DOHH2 (cell line): Measurements from ENCODE around the gene NF1.
A peak's percentile ranks its signal among the peaks of the same experiment; 100 is the strongest.

Experiments
- H3F3A ChIP-seq: fragments of 200-600 bp; sonication (generic), shearing (Covaris generic); 2 replicates; pipeline ENCODE4 v1.6.0; 2016; ENCODE audit warnings: antibody characterized with exemption, mild to moderate bottlenecking; ENCODE audit not compliant: control insufficient read depth, insufficient read depth
- H3K27ac ChIP-seq: fragments of 200-600 bp; sonication (generic); 2 replicates; pipeline ENCODE4 v1.5.1; 2014; ENCODE audit warnings: low read depth, mild to moderate bottlenecking, low read length, moderate library complexity
- H3K27me3 ChIP-seq: fragments of 200-600 bp; sonication (generic); 2 replicates; pipeline ENCODE4 v1.6.1; 2014; ENCODE audit warnings: mild to moderate bottlenecking, low read length, mixed read lengths; ENCODE audit not compliant: control insufficient read depth
- H3K36me3 ChIP-seq: fragments of 200-600 bp; sonication (generic); 2 replicates; pipeline ENCODE4 v1.6.1; 2014; ENCODE audit warnings: mild to moderate bottlenecking, low read length, moderate library complexity, mixed read lengths; ENCODE audit not compliant: control insufficient read depth
- H3K4me1 ChIP-seq: fragments of 200-600 bp; sonication (generic); 2 replicates; pipeline ENCODE4 v1.6.1; 2014; ENCODE audit warnings: mild to moderate bottlenecking, low read length, mixed read lengths; ENCODE audit not compliant: control insufficient read depth
- H3K4me2 ChIP-seq: fragments of 200-600 bp; sonication (generic); 2 replicates; pipeline ENCODE4 v1.6.0; 2014; ENCODE audit warnings: mild to moderate bottlenecking, low read length, moderate library complexity
- H3K4me3 ChIP-seq: fragments of 200-600 bp; sonication (generic); 2 replicates; pipeline ENCODE4 v1.5.1; 2014; ENCODE audit warnings: mild to moderate bottlenecking, low read length, mixed read lengths
- H3K79me2 ChIP-seq: fragments of 200-600 bp; sonication (generic); 2 replicates; pipeline ENCODE4 v1.6.1; 2014; ENCODE audit warnings: mild to moderate bottlenecking, low read length, mixed read lengths; ENCODE audit not compliant: control insufficient read depth
- H3K9me2 ChIP-seq: fragments of 200-600 bp; sonication (generic); replicated peaks from 2 replicates; pipeline ENCODE4 v1.6.1; 2014; ENCODE audit warnings: mild to moderate bottlenecking, low read length, mixed read lengths; ENCODE audit not compliant: control insufficient read depth
- H3K9me3 ChIP-seq: fragments of 200-600 bp; sonication (generic); 2 replicates; pipeline ENCODE4 v1.6.1; 2014; ENCODE audit warnings: antibody characterized with exemption, low read length, mixed read lengths; ENCODE audit not compliant: control insufficient read depth, insufficient read depth
- H4K20me1 ChIP-seq: fragments of 200-600 bp; sonication (generic); 2 replicates; pipeline ENCODE4 v1.6.0; 2014; ENCODE audit warnings: low read depth, mild to moderate bottlenecking, antibody characterized with exemption, low read length, moderate library complexity; ENCODE audit not compliant: control insufficient read depth, insufficient read depth
- CTCF ChIP-seq: fragments of 200-600 bp; sonication (generic); IDR thresholded peaks from one replicate; pipeline ENCODE4 v1.5.1; 2014; ENCODE audit warnings: antibody characterized with exemption, mild to moderate bottlenecking, low read depth, low read length; ENCODE audit not compliant: poor library complexity, severe bottlenecking
- EZH2phosphoT487 ChIP-seq: fragments of 200-600 bp; sonication (generic); IDR thresholded peaks from 2 replicates; pipeline ENCODE4 v1.6.1; 2017; ENCODE audit warnings: borderline replicate concordance, mild to moderate bottlenecking, antibody characterized with exemption, low read length, moderate library complexity, mixed read lengths

Gene NF1

GRCh38 chr17:31414550-31414918 is 319.8 kb downstream of the NF1 start:
- no peak for TF ChIP-seq EZH2phosphoT487
- no peak for TF ChIP-seq CTCF
- H3K9me2 ChIP-seq: no peaks in the 10 kb centered on the region
- H3K27me3 ChIP-seq: no peaks in the 10 kb centered on the region
- H3K4me2 ChIP-seq: no peak overlapping the region; the same call in 1 of the 2 replicates
- no peaks in the 10 kb centered on the region for H3K4me1 ChIP-seq
- no peak overlapping the region for H3K4me3 ChIP-seq
- H3K27ac ChIP-seq: no peak overlapping the region
- H3K9me3 ChIP-seq: no peaks in the 10 kb centered on the region
- no peaks in the 10 kb centered on the region for H4K20me1 ChIP-seq
- no peaks in the 10 kb centered on the region for H3K36me3 ChIP-seq
- no peaks in the 10 kb centered on the region for H3F3A ChIP-seq
- H3K79me2 ChIP-seq: no peaks in the 10 kb centered on the region

- Histone ChIP-seq H3K9me2 (no peaks in the 10 kb centered on the region), H4K20me1 (no peaks in the 10 kb centered on the region), H3K79me2 (no peaks in the 10 kb centered on the region), H3K4me3 (peak overlapping the region; percentile 33; the same call in 1 of the 2 replicates), H3F3A (no peaks in the 10 kb centered on the region), H3K4me2 (peak overlapping the region; percentile 36), H3K27ac (no peak overlapping the region), H3K4me1 (no peaks in the 10 kb centered on the region), H3K27me3 (no peaks in the 10 kb centered on the region), H3K9me3 (no peaks in the 10 kb centered on the region), H3K36me3 (no peaks in the 10 kb centered on the region)
- TF ChIP-seq EZH2phosphoT487: no peak
- TF ChIP-seq CTCF: peak; percentile 29
Observed at GRCh38 chr17:31415004-31415454, 320.3 kb downstream of the NF1 start.

GRCh38 chr17:31415640-31416502 is 321.1 kb downstream of the NF1 start:
- Histone ChIP-seq H3K4me1 (no peaks in the 10 kb centered on the region), H3K4me3 (no peak overlapping the region), H3K79me2 (no peaks in the 10 kb centered on the region), H3K27ac (no peak overlapping the region), H3K36me3 (no peaks in the 10 kb centered on the region), H3K4me2 (peak overlapping the region; percentile 36; the same call in 1 of the 2 replicates), H3F3A (no peaks in the 10 kb centered on the region), H4K20me1 (no peaks in the 10 kb centered on the region), H3K27me3 (no peaks in the 10 kb centered on the region), H3K9me2 (no peaks in the 10 kb centered on the region), H3K9me3 (no peaks in the 10 kb centered on the region)
- TF ChIP-seq EZH2phosphoT487 (no peak), CTCF (no peak)
